GM19193 (cell line): ENCODE measurements around the gene COA8.

Source experiments
- POLR2A ChIP-seq: IDR thresholded peaks from 4 replicates; pipeline ENCODE4 v1.6.1; 2011; ENCODE audit not compliant: insufficient read depth, insufficient read length; ENCODE audit errors: extremely low read depth

The COA8 gene

DNA sequence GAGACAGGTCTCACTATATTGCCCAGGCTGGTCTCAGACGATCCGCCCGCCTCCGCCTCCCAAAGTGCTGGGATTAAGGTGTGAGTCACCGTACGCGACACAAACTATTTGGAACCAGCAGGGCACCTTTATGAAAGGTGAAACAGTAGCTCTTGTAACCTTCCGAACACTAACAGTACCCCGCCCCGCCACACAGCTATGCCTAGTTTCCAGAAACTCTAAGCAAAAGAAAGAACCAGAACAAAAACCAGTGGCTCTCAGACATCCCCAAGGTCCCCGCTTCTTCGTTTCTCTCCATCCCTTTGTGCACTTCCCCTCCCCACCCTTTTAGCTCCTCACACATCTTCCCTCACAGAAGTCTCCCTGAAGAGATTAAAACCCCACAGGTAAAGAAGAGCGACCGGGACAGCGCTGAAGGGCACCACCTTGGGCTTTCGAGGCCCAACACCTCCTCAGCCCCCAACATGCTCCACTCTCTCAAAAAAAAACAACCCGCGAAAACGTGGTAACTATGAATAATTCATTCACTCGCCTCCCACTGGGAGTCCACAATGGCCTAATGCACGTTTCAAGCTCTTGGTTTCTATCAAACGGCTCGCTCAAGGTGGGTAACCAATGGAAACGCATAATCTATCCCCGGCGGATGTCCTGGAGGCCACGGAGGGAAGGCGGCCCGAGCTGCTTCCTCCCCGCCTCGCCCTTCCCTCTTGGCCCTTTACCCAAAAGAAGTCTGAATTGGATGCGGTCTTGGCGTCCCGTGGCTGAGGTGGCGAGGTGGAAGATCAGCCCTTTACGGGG, 1.2 kb upstream of the COA8 start:
- no peak for TF ChIP-seq POLR2A

DNA sequence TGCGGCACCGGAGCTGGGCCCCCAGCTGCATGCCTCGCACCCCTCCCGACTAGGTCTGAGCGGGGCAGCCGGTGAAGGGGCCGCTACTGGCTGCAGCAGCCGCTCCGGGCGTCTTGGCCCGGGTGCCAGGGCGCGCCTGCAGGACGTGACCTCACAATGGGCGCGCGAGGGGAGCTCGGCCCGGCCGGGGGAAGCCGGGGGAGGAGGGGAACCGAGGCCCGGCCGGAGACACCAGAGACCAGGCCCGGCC, 656 bp upstream of the COA8 start:
- TF ChIP-seq POLR2A = no peak

DNA sequence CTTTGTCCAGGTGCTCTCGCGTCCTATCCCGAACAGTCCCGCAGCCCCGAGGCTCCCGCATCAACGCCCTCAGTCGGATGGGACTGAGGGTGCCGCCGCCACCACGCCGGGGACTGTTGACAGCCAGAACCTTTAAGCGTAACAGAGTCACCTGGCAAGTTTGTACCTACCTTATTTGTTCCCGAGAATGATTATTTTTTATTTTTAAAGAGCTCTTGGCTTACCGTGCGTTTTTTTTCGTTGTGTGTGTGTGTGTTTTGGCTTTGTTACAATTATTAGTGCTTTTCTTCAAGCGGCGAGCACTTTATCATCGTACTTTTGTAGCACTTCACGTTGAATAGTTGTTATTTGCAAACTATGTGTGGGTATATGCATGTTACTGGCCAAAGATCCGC, 463 bp downstream of the COA8 start:
- no peak for TF ChIP-seq POLR2A

DNA sequence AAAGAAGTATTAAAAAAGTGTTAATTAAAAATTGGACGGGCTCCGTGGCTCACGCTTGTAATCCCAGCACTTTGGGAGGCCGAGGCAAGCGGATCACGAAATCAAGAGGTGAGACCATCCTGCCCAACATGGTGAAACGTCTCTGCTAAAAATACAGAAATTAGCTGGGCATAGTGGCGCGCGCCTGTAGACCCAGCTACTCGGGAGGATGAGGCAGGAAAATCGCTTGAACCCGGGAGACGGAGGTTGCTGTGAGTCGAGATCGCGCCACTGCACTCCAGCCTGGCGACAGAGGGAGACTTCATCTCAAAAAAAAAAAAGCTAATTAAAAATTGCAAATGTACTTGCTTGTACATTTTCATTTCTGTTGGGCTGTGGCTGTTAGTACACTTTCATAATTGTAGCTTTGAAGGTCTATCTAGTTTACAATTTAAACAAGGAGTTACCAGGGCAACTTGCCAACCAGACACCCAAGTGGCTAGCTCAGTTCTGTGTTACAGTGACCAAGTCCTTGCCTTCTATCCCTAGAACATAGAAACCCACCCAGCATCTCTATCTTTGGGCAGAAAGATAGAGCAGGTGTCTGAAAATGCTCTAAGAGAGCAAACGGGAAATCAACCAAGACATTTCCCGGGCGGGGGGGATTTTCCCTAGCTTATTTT, 1.2 kb downstream of the COA8 start:
- no peak for TF ChIP-seq POLR2A

DNA sequence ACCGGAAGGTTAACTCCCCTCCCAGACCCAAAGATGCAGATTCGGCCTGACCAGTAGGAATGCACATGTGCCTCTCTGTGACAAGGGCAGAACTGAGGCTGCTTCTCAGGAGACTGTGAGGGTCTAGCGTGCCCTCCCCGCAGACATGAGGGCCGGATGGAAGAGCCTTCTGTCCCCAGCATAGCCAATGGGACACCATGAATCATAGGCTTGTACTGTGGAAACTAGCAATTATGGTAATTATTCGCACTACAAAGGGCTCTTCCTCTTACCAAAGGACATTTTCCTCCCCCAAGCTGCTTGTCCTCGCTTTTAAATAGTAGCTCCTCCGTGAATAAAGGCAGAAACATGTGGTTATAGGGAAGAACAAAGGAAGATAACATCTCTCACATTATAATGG, 6.2 kb downstream of the COA8 start:
- TF ChIP-seq POLR2A = no peak

DNA sequence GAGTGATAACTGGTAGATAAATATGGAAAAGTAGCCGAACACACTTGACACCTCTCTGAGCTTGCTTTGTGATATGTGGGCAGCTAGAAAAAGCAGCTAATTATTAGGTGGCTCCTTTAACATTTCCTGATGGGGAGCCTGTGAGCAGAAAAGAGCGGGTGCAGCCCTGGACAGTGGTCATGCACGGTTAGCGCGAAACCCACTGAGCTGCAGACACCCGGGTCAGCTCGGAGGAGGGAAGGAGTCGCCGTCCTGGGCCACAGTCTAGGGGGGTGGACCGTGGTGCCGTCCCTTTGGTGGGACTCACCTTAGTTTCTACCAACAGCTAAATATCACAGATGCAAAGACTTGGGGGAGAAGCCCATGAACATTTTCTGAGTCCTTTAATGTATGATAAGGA, 6.6 kb downstream of the COA8 start:
- TF ChIP-seq POLR2A = no peak

DNA sequence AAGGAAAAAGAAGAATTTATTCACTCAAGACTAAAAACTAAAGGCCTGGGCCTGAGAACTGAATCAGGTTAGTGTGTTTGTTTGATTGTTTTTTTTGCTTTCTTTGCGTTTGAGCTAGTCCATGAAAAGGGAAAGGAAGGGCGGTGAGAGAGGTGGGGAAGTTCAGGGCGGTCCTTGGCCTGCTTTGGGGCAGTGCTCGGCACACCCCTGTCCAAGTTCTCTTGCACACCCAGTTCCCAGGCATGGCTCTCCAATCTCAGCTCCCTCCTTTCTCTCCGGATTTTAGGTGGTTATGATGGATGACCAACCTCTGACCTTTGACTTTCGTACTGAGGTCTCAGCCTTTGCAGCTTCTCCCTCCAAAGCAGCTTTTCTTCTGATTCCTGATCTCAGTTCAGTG, 11.3 kb downstream of the COA8 start:
- no peak for TF ChIP-seq POLR2A

DNA sequence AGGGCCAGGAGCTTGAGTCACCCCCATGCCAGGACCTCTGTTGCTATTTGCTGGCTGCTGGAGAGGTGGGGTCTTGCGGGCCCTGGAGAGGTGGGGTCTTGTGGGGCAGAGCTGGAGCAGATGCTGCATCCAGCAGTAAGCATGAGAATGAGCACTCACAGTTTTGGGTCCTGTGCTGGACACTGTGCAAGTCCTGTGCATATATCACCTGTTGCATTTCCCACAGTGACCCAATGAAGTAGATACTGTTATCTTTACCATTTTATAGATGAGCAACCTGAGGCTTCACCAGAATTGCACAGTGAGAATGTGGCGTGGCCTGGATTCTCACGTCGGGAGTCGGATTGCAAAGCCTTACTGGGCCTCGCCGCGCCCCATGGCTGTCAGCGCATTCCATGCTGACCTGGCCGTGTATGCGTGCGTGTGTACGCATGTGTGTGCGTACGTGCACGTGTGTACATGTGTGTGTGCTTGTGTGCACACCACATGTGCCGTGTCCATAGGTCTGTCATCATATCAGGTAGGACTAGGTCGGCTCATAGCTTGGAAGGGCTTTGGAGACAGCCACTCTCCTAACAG, 12.0 kb downstream of the COA8 start:
- no peak for TF ChIP-seq POLR2A

DNA sequence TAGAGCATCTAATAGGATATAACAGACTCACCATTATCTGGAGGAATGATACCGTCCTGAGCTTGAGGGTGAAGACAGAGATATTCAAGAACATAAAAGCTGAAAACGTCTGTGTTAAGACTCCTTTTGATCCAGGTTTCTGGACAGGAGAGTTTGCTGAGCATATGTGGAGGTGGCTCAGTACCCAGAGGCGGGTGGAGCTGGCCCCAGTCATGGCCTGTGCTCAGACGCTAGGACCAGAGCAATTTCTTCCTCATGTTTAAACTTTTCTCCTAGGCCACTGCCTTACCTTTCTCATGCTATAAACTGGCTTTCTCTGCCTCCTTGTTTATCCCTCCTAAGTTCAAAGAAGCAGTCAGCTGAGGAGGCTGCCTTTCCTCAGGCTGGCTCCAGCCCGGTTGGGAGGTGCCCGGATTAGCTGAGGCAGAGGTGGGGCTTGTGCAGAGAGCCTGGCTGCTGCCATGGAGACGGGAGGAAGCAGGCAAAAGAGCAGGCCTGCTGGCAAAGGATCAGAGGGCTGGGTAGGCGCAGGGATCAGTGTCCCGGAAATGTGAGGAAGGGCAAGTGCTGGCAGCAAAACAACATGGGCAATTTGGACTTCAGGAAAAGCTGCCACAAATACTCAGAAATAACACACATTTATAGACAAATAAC, 13.7 kb downstream of the COA8 start:
- TF ChIP-seq POLR2A = no peak

DNA sequence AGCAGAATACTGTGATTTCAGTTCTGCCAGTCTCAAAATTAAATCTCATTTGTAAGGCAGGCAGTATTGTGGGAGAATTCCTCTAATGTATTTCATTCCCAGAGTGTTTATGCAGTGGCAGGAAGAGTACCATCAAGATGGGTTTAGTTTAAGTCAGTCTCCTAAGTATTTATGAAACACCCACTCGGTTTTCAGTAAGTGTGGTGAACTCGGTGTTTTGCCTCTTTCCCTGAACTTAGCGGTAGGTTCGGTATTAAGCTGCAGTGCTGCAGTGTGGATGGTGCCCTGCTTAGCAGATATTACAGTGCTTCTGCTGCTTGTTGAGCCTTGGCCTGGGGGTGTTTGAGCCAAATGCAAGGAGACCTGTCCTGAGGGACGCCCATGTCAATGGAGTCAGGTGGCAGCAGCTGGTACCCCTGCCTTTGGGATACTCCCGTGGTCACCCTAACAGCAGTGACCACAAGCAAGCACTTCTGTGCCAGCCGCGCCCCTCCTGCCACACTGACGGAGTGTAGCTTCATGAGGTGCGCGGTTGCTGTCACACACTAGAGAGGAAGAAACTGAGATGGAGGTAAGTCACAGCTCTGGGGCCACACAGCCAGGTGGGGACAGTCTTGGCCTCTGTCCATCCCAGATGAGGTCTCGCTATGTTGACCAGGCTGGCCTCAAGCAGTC, 15.8 kb downstream of the COA8 start:
- TF ChIP-seq POLR2A = no peak

DNA sequence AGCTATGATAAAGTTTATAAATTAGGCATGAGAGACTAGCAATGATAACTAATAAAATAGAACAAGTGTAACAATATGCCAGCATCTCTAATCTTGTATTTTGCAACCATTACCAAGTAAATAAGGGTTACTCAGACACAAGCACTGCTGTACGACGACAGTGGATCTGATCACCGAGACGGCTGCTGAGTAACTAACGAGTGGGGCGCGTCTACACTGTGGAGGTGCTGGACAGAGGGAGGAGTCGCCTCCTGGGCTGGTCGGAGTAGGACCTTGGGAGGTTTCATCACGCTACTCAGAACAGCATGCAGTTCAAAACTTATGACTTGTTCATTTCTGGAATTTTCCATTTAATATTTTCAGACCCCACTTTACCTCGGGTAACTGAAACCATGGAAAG, 18.4 kb downstream of the COA8 start:
- TF ChIP-seq POLR2A = no peak

DNA sequence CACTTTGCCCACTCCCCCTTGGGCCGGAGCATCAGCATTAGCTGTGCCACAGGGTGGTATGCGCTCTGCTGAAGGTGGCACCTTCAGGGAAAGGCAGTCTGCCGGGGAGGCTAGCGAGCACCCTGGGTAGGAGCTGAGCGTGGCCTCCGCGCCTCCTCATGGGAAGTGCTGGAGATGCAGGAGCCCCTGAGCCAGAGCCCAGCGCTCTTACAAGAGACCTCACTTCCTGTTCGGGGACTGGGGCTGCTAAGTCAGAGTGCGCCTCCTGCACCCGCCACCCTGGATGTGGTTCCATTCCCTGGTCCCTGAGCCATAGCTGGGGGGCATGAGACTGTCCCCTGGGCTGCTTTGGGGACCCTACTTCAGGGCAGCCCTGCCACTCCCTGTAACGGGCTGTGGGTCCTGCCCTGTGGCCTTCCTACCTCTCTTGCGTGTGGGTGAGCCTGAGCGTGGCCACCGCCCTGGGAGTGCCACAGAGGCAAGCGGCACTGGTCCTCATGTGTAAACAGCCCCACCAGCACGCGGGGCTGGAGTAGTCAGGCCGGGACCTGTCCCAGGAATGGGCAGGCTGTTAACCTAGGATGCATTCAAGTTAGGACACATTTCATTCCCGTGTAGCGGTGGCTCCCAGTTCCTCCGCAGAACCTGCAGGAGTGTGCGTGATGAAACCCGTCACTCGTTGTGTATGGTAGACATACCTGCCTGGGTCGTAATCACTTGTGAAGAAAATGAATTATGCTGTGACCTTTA, 19.4 kb downstream of the COA8 start:
- TF ChIP-seq POLR2A = no peak

DNA sequence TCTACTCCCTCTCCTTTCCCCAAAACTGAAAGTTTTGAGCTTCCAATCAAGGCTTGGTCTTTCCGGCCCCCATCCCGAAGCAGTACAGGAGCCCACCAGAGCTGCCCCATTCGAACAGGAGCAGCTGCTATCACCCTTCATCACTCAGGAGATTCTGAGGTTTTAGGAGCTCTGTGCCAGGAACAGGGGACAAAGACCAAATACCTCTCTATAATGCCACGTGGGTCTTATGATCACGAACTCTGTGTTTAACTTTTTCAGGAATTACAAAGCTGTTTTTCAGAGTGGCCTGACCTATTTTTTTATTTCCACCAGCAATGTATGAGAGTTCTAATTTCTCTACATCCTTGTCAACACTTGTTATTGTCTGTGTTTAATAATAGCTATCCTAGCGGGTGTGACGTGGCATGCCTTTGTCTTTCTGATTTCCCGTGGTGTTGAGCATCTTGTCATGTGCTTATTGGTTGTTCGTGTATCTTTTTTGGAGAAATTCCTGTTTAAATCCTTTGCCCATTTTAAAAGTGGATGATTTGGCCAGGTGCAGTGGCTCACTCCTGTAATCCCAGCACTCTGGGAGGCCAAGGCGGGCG, 21.7 kb downstream of the COA8 start:
- no peak for TF ChIP-seq POLR2A

DNA sequence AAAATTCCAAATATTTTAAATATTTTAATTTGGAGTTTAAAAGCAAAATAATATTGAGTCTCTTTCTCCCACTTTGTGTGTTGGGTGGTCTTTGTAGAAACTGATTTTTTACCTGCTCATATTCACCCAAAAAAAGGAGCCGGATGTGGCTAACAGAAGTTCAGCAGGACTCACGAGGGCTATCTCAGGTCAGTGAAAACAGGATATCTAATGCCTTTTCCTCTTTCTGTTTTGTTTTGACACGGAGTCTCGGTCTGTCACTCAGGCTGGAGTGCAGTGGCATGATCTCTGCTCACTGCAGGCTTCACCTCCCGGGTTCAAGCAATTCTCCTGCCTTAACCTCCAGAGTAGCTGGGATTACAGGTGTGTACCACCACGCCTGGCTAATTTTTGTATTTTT, 30.8 kb downstream of the COA8 start:
- TF ChIP-seq POLR2A = no peak
